Myocyte (in vitro differentiated cells): ENCODE data around the gene BARHL1. TPM values are rescaled to one million over a fixed set of nuclear protein-coding genes. Genes with fewer than 3 reads are reported as not detected.

Source experiments
- DNase-seq: peaks from one replicate; pipeline ENCODE4 v3.0.0-alpha.2; 2012; ENCODE audit warnings: low read depth
- total RNA-seq: library from RNA; depleted of rRNA; stranded (reverse); fragments of >200 nt; gene quantifications from 2 replicates; pipeline ENCODE4 v1.2.3, GENCODE V29; 2014

Gene BARHL1
- total RNA-seq, 1 donor from 2014 or later = not detected

DNA sequence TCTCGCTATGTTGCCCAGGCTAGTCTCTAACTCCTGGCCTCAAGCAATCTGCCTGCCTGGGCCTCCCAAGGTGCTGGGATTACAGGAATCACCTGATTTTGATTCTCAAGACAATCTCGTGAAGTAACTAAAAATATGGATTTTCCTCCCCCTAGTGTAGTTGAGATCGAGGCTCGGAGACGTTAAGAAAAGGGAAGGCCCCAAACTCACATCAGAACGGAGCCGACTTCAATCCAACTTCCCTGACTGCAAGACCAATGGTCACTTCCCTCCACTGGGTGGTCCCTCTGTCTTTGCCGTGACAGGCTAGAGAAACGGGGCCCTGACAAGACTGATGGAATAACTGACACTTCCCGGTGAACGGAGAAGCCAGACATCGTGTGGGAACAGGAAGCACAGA is 28.3 kb downstream of the BARHL1 start:
- no peak for DNase-seq

DNA sequence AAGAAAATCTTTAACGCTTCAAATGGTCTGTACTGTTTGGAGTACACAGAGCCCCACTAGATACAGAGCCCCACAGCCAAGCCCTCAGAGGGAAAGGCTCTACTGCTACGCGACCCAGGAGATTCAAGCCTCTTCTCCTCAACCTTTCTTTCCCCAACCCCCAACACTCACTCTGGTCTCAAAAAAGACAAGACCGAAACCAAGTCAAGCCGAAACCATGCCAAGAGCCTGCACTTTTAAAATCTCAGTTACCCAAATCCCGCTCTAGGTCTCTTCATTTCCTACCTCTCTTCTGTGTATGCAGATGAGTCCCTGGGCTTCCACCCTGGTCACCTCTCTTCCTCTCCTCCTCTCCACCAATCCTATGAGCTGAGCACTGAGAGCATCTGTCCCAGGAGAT is 31.9 kb downstream of the BARHL1 start:
- no peak for DNase-seq

DNA sequence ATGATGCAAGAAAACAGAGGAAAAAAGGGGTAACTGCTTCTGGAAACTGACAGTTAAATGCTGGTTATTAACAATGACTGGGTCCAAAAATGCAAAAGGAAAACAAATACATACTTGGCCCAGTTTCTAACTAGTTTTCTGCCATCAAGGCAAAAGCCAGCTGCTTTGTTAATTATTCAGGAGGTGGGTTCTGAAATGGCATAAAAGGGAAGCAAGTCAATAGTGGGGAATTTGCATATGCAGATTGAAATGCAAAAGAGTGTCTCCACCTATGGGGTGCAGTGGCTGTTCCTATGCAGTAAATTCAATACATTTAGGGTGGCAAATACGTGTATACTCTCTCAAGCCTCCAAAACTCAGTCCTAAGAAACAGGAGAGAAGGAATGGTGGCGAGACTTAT is 33.4 kb downstream of the BARHL1 start:
- DNase-seq = no peak

DNA sequence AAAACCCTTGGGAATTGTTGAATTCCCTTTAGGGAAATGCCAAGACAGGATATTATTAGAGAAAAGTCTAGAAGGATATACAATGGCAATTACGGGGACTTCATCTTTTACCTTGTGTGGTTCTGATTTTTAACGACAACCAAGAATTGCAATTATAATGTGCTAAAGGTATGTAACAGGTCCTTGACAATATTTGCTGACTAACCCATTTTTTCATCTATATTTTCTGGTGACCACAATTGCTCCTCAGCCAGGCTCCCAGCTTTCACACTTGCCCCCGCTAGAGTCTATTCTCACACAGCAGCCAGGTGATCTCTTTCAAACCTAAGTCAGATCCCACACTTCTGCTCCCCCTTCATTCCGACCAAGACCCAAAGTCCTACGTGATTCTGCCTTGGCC is 34.3 kb downstream of the BARHL1 start:
- DNase-seq = no peak

DNA sequence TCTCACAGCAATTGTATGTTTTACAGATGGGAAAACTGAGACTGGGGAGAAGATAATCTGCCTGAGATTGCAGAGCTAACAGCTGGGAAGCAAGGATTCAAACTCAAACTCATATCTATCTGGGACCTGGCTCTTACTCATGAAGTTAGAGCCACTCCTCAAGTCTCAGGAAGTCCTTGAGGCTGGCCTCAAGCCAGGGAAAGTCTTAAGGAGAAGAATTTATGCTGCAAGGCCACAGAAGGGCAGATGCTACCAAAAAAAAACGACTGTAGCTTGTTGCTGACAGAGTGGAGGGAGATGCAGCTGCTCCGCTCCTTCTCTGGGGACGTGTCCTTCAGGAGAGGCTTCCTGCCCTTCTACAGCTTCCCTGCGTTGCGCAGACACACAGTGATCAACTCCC is 39.8 kb downstream of the BARHL1 start:
- peak; percentile 93 for DNase-seq

DNA sequence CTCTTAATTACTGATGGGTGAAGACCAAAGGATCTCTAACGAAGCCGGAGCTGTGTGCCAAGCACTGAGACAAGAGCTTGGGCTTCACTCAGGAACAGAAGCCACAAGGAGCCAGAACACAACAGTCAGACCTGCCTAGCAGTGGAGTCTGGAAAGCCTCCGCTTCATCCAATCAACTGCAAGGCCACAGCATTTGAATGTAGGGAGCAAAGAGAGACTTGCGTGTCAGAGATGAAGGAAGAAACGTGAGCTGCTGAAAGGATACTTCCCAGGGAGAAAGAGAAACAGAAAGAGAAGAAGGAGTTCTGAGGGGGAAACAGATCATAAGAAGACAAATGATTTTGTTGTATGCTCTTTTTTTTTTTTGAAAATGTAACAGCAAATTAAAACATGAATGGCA is 43.9 kb downstream of the BARHL1 start:
- DNase-seq = no peak

DNA sequence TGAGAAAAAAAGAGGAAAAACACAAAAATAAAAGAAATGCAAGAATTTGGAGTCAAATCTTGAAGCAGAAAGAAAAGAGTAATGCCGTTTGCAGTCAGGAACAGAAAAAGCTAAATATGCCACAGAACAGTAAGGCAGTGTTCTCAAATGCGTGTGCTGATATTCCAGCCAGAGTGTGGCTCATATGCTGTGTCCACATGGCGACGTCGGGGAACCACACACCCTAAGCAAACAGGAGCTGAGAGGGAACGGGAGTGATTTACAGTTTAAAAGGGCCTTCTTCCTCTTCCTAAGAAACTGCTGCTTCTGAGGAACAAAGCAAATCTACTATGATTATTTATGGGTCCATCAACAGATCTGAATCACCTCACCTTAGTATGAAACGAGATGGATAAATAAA is 44.7 kb downstream of the BARHL1 start:
- DNase-seq = no peak

DNA sequence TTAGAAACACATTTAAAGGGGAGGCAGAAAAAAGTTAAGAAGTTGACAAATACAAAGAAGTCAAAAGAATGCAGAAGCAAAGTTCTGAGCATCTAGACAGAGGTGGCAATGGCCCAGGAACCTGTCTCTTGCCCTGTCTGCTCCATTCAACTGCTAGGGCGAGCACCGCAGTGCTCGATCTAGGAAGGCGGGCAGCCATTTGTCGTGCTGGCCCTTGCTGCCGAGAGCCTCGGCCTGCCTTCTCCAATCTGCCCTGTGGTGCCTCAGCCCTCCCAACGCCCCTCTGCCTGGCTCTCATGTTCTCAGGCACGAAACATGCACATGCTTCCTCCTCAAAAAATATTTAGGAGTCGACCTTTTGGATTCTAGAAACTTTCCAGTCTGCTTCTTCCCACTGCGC is 45.2 kb downstream of the BARHL1 start:
- DNase-seq = no peak

DNA sequence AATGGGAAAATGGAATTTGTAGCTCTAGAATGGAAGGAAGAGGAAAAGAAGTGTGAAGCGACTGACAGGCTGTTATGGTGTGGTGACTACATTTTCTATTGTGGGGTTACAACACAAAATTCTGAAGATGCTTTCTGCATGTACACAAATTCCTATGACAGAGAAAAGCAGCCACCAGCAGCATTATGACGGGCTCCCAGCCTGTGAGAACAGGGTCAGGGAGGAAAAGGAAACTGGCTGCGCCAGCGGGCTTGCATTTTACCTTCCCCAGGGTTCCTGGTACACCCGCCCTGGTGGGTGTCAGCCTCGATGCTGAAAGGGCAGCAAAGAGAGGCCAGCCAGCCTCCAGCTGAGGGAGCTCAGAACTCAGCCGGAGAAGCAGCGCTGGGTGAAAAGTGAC is 46.3 kb downstream of the BARHL1 start:
- no peak for DNase-seq

DNA sequence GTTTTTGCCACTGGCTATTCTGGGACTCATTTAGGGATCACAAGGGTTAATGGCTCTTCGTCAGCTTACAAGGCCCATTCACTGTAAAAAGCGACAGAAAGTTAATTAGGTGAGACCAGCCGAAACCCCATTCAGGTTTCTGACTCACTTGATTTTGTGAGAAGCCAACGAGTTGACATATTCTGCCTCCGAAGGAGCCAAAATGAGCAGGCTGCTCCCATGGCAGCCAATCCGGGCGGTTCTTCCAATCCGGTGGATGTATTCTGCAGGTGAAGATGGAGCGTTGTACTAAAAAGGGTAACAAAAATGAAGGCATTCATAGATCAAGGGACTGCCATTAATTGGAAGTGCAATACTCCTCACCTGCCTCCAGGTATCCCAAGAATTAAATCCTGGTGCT is 47.7 kb downstream of the BARHL1 start:
- DNase-seq = no peak

DNA sequence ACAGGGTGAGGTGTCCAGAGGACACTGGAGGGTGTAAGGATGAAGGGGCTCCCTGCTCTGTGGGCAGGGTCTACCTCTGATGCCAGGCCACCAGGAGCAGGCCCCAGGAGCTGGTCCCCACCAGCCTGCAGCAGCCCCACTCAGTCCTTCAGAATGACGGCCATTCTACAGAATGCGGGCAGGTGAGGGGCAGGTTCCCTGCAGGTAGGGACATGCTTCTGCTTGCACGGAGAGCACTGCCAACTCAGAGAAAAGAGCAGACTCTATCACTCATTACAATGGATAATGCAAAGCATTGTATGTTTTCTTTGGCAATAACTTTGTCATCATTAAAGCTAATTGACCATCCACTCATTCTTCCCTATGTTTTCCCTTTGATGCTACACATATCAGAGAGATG is 48.4 kb downstream of the BARHL1 start:
- no peak for DNase-seq

DNA sequence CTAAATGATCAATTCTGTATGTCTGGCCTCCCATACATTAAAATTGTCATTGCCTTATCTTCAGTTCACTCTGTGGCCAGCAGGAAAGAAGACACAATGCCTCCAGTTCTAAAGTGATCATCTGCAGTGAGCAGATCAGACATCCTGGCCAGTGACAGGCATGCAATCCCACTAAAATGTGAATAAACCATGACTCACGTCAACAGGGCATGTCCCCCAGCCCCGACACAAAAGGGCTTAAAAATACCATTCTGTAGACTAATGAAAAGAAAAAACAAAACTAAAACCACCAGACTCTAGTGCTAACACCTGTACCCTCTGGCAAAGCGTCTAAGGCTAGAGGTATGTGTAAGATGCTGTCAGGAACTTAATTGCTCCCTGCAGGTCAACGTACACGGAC is 48.9 kb downstream of the BARHL1 start:
- no peak for DNase-seq

DNA sequence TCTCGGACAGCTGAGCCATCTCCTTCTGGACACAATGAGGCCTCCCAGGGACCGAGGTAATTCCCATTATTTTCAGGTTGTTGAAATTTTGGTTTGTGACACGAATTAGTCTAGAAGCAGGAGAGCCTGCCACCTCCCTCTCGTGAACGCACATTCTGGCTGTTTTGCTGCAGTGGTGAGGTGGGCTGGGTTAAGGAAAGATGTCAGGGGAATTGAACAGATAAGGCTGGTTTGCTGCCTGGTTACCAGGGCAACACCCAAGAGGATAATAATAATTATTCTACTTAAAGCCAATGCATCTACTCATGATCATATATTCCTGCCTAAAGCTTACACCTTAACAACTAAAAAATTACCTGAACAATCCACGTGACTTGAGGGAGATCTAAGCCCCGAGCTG is 49.3 kb downstream of the BARHL1 start:
- no peak for DNase-seq

DNA sequence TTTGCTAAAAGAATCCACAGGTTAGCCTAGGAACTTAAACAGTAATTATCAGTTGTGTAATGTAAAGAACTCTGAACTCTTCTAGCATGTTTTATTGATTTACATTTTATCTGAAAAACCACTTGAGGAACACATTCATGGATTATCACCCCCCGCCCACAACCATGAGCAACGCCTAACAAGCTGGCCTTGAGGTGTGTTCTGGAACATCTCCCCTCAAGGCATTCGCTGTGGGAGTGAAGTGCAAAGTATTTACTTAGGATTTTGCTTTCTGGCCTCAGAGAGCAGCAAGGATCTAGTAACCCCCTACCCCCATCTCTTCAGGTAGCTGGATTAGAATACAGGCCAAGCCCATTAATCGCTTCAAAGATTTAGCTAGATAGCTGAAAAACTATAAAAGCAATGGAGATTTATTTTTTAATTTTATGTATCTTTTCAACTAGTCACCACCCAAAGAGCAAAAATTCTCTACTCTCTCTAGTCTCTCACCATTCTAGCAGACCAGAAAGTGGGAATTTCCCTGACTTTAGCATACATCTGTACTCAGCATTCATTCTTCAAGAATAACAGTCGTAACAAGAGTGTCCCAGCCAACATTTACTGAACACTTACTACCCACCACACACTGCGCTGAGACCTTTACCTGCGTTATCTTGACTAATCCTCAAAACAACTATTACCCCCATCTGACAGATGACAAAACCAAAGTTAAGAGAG is 50.2 kb downstream of the BARHL1 start:
- DNase-seq = no peak

DNA sequence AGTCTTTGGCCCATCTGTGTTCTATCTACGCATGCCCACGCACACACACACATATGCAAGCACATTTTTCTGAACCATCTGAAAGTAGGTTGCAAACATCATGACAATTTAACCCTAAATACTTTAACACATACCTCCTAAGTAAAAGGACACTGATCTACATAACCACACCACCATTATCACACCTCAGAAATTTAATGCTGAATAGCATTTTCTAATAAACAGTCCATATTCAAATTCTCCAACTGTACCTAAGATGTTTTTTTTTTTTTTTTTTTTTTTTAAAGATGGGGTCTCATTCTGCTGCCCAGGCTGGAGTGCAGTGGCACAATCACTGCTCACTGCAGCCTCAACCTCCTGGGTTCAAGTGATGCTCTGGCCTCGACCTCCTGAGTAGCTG is 51.9 kb downstream of the BARHL1 start:
- DNase-seq = no peak

DNA sequence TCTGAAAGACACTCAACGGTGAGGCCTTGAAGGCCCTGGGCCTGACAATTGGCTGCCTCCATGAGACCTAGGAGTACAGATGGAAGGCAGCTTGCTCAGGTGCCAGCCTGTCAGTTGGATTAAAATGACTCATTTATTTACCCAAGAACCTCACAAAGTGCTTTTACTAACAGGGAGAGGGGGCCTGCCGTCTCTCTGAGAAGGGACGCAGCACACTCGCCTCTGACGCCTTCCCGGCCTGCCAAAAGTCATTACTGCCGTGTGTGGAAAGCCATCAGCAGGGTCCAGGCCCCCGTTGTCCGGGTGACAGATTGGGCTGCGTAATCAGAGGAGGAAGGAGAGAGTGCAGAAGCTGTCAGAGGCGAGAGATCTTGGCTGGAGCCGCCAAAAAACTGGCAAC is 54.9 kb downstream of the BARHL1 start:
- DNase-seq = no peak

DNA sequence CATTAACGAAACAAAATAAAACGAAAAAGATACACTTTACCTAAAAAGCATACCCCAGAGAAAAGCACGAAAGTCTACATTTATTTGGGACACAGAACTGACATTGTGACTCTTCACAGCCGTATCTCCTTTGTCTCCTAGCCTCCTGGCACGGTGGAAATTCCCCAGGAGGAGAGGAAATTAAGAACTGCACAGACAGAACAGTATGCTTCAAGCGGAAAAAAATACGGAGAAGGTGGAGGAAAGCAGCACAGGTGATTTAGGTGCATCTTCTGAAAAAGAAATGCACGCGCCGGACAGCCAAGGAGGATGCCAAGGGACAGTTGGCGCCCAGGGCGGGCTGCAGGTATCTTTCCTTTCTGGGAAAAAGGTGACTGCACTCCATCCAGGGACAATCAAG is 55.4 kb downstream of the BARHL1 start:
- no peak for DNase-seq

DNA sequence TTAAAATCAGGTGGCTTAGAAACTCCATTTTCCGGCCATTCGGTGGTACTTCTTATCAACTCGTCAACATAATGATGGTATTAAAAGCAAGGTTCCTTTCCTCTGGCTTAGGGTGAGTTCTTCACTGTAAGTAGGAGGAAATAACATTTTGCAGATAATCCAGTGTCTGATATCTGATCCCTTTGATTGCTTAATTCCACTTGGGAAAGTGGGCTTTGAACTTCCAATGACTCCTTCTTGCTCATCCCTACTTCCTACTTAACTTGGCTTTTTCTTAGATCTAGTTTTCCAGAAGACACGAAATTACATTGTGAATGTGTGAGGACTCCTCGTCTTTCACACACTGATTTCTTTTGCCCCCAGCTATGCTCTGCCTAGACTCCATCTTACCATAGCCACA is 55.8 kb downstream of the BARHL1 start:
- DNase-seq = no peak

DNA sequence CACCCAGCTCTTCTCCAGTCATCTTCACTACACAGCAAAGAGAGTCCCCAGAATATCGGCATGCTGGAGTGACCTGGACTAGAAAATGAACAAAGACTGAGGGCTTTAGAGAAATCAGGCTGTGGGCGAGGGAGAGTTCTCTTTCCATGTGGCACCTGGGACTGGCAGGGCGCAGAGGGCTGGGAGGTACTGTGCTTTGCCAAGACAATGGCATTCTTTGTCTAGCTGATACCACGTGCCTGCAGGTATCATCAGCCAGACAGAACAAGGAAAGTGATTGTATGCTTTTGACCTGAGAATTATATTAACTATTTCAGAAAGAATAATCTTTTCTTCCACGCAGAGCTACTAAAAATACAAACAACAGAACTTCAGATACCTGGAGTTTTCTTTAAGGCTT is 56.9 kb downstream of the BARHL1 start:
- no peak for DNase-seq

Other genes starting within 250 kb of the BARHL1 start
- gene SETX, start 227.6 kb upstream of the BARHL1 start, total RNA-seq = 33.4 and 39.0 TPM in 2 replicates
- gene TTF1, start 175.8 kb upstream of the BARHL1 start, total RNA-seq = 10.1 and 15.7 TPM in 2 replicates
- gene CFAP77, start 172.4 kb upstream of the BARHL1 start, total RNA-seq = not detected in 2 replicates
- gene DDX31, start 87.4 kb downstream of the BARHL1 start, total RNA-seq = 13.7 and 14.3 TPM in 2 replicates
- gene GTF3C4, start 87.9 kb downstream of the BARHL1 start, total RNA-seq = 13.7 and 13.9 TPM in 2 replicates